ENCODE results near the gene PTPRN2. TPM values are rescaled to one million over a fixed set of nuclear protein-coding genes. Genes with fewer than 3 reads are reported as not detected.

PTPRN2 gene
- polyA plus RNA-seq, 1 experiment = 0.31 TPM

DNA sequence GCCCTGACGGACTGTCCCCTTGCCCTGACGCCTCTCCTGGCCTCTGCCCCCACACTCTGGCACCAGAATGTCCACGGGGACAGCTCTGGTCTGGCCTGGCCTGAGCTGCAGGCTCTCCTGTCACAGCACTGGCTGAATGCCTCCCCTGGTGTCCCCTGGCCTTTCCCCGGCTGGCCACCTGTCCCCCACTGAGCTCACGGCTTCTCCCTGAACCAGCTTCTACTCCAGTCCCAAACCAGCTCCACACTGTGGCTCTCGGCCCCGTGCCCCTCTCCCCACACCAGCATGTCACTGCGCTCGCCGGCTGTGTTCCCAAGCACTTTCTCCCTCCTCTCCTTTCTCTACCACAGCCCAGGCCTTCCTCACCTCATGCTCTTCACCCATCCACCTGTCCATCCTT lies 864.4 kb downstream of the PTPRN2 start:
- TF ChIP-seq, protein P1, sequence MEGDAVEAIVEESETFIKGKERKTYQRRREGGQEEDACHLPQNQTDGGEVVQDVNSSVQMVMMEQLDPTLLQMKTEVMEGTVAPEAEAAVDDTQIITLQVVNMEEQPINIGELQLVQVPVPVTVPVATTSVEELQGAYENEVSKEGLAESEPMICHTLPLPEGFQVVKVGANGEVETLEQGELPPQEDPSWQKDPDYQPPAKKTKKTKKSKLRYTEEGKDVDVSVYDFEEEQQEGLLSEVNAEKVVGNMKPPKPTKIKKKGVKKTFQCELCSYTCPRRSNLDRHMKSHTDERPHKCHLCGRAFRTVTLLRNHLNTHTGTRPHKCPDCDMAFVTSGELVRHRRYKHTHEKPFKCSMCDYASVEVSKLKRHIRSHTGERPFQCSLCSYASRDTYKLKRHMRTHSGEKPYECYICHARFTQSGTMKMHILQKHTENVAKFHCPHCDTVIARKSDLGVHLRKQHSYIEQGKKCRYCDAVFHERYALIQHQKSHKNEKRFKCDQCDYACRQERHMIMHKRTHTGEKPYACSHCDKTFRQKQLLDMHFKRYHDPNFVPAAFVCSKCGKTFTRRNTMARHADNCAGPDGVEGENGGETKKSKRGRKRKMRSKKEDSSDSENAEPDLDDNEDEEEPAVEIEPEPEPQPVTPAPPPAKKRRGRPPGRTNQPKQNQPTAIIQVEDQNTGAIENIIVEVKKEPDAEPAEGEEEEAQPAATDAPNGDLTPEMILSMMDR (IDR thresholded peaks at IDR 0.05; ENCODE audit: insufficient read depth, low read depth, low read length) = no peak
- POLR2A ChIA-PET = no interaction called here
- H3K4me3 ChIP-seq (ENCODE audit: low read depth, low read length) = no peak overlapping the region
- no peaks in the 10 kb centered on the region for H3K36me3 ChIP-seq (ENCODE audit: control insufficient read depth, insufficient read depth, low read length)
- DNase-seq (ENCODE audit: low read depth) = no peak
- CTCF ChIA-PET = no interaction called here
- H3K27me3 ChIP-seq (ENCODE audit: control insufficient read depth, insufficient read depth, low read length) = no peaks in the 10 kb centered on the region

DNA sequence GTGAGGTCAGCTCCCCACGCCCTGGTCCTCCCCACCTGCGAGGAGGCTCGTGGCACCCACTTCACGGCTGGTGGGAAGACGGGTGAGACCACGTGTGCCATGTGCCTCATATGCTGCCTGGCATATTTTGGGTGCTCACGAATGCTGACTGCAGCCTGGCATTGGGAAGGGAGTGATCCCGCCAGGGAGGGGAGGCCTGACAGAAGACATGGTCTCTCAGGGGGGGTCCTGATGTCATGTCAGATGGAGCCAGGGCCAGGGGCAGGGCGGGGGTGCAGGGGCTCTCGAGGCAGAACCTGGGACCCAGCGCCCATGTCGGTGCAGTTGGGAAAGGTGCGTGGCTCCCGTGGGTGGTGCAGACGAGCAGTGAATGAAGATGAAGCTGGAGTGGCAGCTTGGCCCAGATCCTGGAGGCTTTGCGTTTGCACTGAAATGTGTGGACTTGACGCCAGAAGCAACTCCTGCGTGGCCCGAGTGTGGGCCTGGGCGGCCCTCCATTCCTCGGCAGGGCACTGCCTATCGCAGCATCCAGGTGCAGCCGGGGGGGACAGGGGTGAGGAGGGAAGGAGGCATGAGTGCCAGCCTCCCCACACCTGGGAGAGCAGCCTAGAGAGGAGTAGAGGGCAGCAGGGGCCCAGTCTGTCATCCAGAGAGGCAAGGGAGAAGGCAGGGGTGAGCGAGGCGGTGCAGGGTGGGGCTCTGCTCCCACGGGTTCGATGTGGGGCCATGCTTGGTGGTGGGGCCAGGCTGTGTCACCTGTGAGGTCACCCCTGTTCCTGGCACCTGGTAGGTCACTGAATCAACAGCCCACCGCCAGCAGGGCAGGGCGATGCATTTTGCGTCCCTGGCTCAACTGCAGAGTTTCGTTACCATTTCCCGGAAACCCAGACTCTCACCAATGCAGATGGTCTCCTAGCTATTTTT lies 865.2 kb downstream of the PTPRN2 start:
- H3K36me3 ChIP-seq (ENCODE audit: control insufficient read depth, insufficient read depth, low read length) = no peaks in the 10 kb centered on the region
- no peaks in the 10 kb centered on the region for H3K27me3 ChIP-seq (ENCODE audit: control insufficient read depth, insufficient read depth, low read length)
- H3K4me3 ChIP-seq (ENCODE audit: low read depth, low read length) = no peak overlapping the region
- TF ChIP-seq, protein P1 (IDR thresholded peaks at IDR 0.05; ENCODE audit: insufficient read depth, low read depth, low read length) = no peak
- ChIA-PET CTCF (no interaction called here), POLR2A (no interaction called here)
- no peak for DNase-seq (ENCODE audit: low read depth)

DNA sequence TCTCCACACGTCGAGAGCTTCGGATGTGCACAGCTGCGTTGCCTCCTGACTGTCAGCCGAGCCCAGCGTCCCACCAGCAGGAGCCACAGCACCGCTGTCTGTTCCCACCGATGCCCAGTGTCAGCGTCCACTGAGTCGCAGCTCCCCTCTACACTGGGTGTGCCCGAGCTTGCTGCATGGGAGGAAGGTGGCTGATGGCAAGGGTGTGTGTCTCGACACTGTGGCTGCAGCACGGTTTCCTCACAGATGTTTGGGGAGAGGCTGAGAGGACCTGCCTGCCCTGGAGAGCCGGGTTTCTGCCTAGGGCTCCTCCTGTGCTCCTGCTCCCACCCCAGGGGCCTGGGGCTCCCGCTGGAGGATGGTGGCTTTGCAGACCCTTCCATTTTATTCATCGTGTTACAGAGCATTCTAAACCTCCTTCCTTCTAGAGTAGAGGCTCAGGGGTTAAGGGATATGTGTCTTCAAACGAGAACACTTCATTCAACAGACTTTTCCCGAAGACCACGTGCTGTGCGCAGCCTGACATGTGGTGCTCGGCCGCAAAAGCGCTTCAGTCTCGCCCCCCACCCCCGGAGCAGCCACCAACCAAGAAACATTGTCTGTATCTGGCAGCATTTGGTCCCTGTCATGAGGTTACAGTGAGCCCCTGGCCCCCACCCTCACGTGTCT lies 866.0 kb downstream of the PTPRN2 start:
- CTCF ChIA-PET = no interaction called here
- Histone ChIP-seq H3K36me3 (ENCODE audit: control insufficient read depth, insufficient read depth, low read length) (no peaks in the 10 kb centered on the region), H3K4me3 (ENCODE audit: low read depth, low read length) (no peak overlapping the region), H3K27me3 (ENCODE audit: control insufficient read depth, insufficient read depth, low read length) (no peaks in the 10 kb centered on the region)
- DNase-seq (ENCODE audit: low read depth) = no peak
- POLR2A ChIA-PET = no interaction called here
- TF ChIP-seq, protein P1 (IDR thresholded peaks at IDR 0.05; ENCODE audit: insufficient read depth, low read depth, low read length) = no peak

DNA sequence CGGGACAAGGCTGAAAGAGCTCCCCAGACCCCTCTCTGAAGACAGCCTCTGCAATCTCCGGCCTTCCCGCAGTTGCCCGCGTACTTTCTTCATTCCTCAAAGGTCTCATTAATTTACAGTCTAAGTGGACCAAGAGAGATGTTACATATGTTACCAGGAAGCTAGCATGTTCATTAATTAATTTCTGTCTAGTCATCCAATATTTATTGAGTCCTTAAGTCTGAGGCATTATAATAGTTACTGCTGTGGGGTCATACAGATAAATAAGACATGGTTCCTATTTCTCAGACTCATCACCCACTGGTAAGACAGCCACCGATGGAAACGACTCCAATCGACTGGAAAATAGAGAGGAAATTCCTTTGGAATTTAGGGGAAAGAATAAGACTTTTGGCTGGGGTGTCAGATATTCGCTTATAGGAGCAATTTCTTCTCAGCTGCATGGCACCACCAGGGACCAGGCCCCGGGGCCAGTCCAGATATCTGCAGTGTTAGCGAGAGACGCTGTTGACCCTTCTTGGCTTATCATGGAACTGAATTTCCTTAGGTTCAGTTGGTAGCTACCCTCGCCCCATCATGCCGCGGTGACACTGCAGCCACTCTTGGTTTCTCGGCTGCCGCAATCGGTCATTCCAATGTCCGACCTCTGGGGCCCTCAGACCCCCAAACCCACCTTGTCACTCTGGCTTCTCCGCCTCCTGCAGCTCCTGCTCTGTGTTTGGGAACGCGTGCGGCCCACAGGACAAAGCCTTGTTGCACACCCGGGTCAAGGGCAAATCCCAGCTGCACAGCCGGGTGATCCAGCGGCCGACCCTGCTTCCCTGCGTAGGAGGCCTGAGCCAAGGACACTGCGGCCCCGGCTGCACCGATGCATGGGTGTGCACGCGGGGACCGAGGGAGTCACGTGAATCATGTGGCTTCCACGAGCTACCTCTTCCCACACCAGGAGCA lies 867.6 kb downstream of the PTPRN2 start:
- Histone ChIP-seq H3K27me3 (ENCODE audit: control insufficient read depth, insufficient read depth, low read length) (no peaks in the 10 kb centered on the region), H3K4me3 (ENCODE audit: low read depth, low read length) (no peak overlapping the region), H3K36me3 (ENCODE audit: control insufficient read depth, insufficient read depth, low read length) (no peaks in the 10 kb centered on the region)
- no peak for DNase-seq (ENCODE audit: low read depth)
- TF ChIP-seq, protein P1 (IDR thresholded peaks at IDR 0.05; ENCODE audit: insufficient read depth, low read depth, low read length) = no peak
- POLR2A ChIA-PET = no interaction called here
- CTCF ChIA-PET = no interaction called here

Measured in BJ (cell line).